ENCODE data around the gene TCTA.

TCTA gene

DNA sequence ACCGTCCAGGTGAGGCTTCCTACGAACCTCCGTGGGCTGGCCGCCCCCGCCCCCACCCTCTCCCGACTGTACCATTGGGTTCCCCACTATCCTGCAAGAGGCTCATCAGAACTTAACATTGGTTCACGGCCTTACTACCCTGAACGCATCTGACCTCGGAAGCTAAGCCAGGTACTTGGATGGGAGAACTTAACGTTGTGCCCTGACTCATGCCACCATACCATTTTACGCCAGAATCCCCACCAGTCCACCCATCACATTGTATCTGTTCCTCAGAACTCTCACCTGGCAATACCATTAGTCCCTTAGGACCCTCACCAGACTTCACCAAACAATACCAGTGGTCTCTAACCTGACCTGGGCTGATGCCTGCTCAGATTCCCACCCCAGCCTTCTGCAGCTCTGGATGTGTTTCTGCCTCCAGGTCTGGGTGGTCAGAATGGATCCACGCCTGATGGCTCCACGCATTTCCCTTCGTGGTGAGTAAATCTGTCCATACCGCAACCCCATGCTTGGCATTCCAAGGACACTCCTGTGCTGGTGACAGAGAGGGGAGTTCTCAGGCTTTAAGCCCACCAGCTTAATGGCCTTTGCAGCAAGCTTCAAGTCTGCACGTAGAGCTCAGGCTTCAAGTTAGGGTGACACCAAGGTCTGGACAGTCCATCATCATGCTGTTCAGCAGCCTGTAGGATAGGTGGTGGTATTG is 562 bp downstream of the TCTA start:
- no peak for TF ChIP-seq ZNF292 (tag by site-specific recombination; IDR thresholded peaks at IDR 0.05; ENCODE audit: borderline replicate concordance, low read depth)
- TF ChIP-seq, protein P1, sequence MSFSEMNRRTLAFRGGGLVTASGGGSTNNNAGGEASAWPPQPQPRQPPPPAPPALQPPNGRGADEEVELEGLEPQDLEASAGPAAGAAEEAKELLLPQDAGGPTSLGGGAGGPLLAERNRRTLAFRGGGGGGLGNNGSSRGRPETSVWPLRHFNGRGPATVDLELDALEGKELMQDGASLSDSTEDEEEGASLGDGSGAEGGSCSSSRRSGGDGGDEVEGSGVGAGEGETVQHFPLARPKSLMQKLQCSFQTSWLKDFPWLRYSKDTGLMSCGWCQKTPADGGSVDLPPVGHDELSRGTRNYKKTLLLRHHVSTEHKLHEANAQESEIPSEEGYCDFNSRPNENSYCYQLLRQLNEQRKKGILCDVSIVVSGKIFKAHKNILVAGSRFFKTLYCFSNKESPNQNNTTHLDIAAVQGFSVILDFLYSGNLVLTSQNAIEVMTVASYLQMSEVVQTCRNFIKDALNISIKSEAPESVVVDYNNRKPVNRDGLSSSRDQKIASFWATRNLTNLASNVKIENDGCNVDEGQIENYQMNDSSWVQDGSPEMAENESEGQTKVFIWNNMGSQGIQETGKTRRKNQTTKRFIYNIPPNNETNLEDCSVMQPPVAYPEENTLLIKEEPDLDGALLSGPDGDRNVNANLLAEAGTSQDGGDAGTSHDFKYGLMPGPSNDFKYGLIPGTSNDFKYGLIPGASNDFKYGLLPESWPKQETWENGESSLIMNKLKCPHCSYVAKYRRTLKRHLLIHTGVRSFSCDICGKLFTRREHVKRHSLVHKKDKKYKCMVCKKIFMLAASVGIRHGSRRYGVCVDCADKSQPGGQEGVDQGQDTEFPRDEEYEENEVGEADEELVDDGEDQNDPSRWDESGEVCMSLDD (tag by site-specific recombination; IDR thresholded peaks at IDR 0.05): no peak
- no peak for TF ChIP-seq ZNF571 (tag by site-specific recombination; IDR thresholded peaks at IDR 0.05)
- TF ChIP-seq ZNF10 (tag by site-specific recombination; IDR thresholded peaks at IDR 0.05): no peak
- TF ChIP-seq, protein P2, sequence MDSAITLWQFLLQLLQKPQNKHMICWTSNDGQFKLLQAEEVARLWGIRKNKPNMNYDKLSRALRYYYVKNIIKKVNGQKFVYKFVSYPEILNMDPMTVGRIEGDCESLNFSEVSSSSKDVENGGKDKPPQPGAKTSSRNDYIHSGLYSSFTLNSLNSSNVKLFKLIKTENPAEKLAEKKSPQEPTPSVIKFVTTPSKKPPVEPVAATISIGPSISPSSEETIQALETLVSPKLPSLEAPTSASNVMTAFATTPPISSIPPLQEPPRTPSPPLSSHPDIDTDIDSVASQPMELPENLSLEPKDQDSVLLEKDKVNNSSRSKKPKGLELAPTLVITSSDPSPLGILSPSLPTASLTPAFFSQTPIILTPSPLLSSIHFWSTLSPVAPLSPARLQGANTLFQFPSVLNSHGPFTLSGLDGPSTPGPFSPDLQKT (IDR thresholded peaks at IDR 0.05; ENCODE audit: borderline replicate concordance, low read depth, low read length): no peak
- no peak for TF ChIP-seq ZNF529 (tag by site-specific recombination; IDR thresholded peaks at IDR 0.05; ENCODE audit: insufficient replicate concordance)
- TF ChIP-seq, protein P3, sequence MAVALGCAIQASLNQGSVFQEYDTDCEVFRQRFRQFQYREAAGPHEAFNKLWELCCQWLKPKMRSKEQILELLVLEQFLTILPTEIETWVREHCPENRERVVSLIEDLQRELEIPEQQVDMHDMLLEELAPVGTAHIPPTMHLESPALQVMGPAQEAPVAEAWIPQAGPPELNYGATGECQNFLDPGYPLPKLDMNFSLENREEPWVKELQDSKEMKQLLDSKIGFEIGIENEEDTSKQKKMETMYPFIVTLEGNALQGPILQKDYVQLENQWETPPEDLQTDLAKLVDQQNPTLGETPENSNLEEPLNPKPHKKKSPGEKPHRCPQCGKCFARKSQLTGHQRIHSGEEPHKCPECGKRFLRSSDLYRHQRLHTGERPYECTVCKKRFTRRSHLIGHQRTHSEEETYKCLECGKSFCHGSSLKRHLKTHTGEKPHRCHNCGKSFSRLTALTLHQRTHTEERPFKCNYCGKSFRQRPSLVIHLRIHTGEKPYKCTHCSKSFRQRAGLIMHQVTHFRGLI (tag by site-specific recombination; IDR thresholded peaks at IDR 0.05): no peak
- TF ChIP-seq YY2 (tag by site-specific recombination; IDR thresholded peaks at IDR 0.05): no peak
- TF ChIP-seq ZNF670 (tag by site-specific recombination; IDR thresholded peaks at IDR 0.05; ENCODE audit: low read depth): no peak
- TF ChIP-seq ZBTB20 (tag by site-specific recombination; IDR thresholded peaks at IDR 0.05): peak; percentile 38; the same call in 1 of the 2 replicates
- TF ChIP-seq, protein P4, sequence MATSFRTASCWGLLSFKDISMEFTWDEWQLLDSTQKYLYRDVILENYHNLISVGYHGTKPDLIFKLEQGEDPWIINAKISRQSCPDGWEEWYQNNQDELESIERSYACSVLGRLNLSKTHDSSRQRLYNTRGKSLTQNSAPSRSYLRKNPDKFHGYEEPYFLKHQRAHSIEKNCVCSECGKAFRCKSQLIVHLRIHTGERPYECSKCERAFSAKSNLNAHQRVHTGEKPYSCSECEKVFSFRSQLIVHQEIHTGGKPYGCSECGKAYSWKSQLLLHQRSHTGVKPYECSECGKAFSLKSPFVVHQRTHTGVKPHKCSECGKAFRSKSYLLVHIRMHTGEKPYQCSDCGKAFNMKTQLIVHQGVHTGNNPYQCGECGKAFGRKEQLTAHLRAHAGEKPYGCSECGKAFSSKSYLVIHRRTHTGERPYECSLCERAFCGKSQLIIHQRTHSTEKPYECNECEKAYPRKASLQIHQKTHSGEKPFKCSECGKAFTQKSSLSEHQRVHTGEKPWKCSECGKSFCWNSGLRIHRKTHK (tag by site-specific recombination; IDR thresholded peaks at IDR 0.05): no peak
- TF ChIP-seq ZNF707 (tag by site-specific recombination; IDR thresholded peaks at IDR 0.05): no peak
- no peak for TF ChIP-seq ZBTB21 (tag by site-specific recombination; IDR thresholded peaks at IDR 0.05)
- TF ChIP-seq HOXC10 (CRISPR knock-in tag; IDR thresholded peaks at IDR 0.05): no peak
- TF ChIP-seq, protein P5, sequence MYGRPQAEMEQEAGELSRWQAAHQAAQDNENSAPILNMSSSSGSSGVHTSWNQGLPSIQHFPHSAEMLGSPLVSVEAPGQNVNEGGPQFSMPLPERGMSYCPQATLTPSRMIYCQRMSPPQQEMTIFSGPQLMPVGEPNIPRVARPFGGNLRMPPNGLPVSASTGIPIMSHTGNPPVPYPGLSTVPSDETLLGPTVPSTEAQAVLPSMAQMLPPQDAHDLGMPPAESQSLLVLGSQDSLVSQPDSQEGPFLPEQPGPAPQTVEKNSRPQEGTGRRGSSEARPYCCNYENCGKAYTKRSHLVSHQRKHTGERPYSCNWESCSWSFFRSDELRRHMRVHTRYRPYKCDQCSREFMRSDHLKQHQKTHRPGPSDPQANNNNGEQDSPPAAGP (tag by site-specific recombination; IDR thresholded peaks at IDR 0.05): 0 out of 2 replicates have a peak, but pooled peaks have one; percentile 7
- TF ChIP-seq, protein P6, sequence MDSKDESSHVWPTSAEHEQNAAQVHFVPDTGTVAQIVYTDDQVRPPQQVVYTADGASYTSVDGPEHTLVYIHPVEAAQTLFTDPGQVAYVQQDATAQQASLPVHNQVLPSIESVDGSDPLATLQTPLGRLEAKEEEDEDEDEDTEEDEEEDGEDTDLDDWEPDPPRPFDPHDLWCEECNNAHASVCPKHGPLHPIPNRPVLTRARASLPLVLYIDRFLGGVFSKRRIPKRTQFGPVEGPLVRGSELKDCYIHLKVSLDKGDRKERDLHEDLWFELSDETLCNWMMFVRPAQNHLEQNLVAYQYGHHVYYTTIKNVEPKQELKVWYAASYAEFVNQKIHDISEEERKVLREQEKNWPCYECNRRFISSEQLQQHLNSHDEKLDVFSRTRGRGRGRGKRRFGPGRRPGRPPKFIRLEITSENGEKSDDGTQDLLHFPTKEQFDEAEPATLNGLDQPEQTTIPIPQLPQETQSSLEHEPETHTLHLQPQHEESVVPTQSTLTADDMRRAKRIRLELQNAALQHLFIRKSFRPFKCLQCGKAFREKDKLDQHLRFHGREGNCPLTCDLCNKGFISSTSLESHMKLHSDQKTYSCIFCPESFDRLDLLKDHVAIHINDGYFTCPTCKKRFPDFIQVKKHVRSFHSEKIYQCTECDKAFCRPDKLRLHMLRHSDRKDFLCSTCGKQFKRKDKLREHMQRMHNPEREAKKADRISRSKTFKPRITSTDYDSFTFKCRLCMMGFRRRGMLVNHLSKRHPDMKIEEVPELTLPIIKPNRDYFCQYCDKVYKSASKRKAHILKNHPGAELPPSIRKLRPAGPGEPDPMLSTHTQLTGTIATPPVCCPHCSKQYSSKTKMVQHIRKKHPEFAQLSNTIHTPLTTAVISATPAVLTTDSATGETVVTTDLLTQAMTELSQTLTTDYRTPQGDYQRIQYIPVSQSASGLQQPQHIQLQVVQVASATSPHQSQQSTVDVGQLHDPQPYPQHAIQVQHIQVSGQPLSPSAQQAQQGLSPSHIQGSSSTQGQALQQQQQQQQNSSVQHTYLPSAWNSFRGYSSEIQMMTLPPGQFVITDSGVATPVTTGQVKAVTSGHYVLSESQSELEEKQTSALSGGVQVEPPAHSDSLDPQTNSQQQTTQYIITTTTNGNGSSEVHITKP (tag by site-specific recombination; IDR thresholded peaks at IDR 0.05): peak; percentile 48; the same call in 1 of the 2 replicates
- no peak for TF ChIP-seq ZNF660 (tag by site-specific recombination; IDR thresholded peaks at IDR 0.05)
- ChIA-PET POLR2A (interaction anchor here (0.6 to 1.9 kb wide), 10 partner anchors 11 to 391 kb away, joined by 3 to 33 read pairs (median 5); partner anchors contain the start of genes DAG1, NDUFAF3 and USP4), CTCF (interaction anchor here (0.6 to 1.0 kb wide), 3 partner anchors 36 to 127 kb away, joined by 3 read pairs; no protein-coding TSS in a partner anchor)
- H3K27ac ChIP-seq (ENCODE audit: extremely low read depth, low read depth, low read length): peak overlapping the region; percentile 72
- H3K4me3 ChIP-seq (ENCODE audit: low read depth, low read length): peak overlapping the region; percentile 98
- no peaks in the 10 kb centered on the region for H3K9me3 ChIP-seq (ENCODE audit: control insufficient read depth, insufficient read depth, low read depth, low read length)
- H3K36me3 ChIP-seq (ENCODE audit: control insufficient read depth in 2 of 2, insufficient read depth in 1 of 2, low read length in 2 of 2): peaks cover 0 to 25% of the 10 kb centered on the region in 2 experiments; a peak in 1 of 3 replicates
- peaks cover 4% of the 10 kb centered on the region; the same call in 1 of the 2 replicates for H3K4me1 ChIP-seq (ENCODE audit: control insufficient read depth, insufficient read depth, low read length)

Measured in HEK293 (cell line).